IMR-90 (cell line): ENCODE data around the gene RBMS3. TPM values are rescaled to one million over a fixed set of nuclear protein-coding genes. Genes with fewer than 3 reads are reported as not detected.

Experiments used
- ATAC-seq: fragments of 200-7000 bp; cut with Tn5 transposase; 2 replicates; pipeline ENCODE4 v1.9.1; 2020; ENCODE audit warnings: low read depth, mild to moderate bottlenecking, moderate library complexity
- BruUV-seq: library from RNA; stranded (reverse); fragments of 400-500 nt; replicated peaks from 2 replicates; lab custom pipeline; 2021; lab: Mats Ljungman, UMichigan
- CTCF ChIA-PET: fragments of 300-600 bp; formaldehyde crosslinking; extraction: SDS; loops from one replicate; lab custom pipeline; 2021; ENCODE audit warnings: antibody characterized with exemption; lab: Yijun Ruan, JAX
- POLR2A ChIA-PET: fragments of 300-600 bp; sonication (Branson Sonifier 250); formaldehyde crosslinking; loops from one replicate; lab custom pipeline; 2022; ENCODE audit warnings: antibody characterized with exemption; ENCODE audit not compliant: unreplicated experiment; lab: Charles Lee
- DNase-seq: peaks from one replicate; pipeline ENCODE4 v3.0.0; 2013
- H2AFZ ChIP-seq: replicated peaks from 2 replicates; pipeline ENCODE3; 2013; ENCODE audit warnings: low read length, mild to moderate bottlenecking; ENCODE audit not compliant: poor library complexity
- H2AK5ac ChIP-seq: 2 replicates; pipeline ENCODE4 v1.6.1; 2013; ENCODE audit warnings: low read depth, low read length, inconsistent platforms
- H2AK9ac ChIP-seq: replicated peaks from 2 replicates; pipeline ENCODE3; 2013; ENCODE audit warnings: mild to moderate bottlenecking, low read depth, low read length, moderate library complexity; ENCODE audit not compliant: poor library complexity
- H2BK120ac ChIP-seq: 2 replicates; pipeline ENCODE4 v1.6.1; 2013; ENCODE audit warnings: low read depth, low read length, inconsistent platforms
- H2BK15ac ChIP-seq: 3 replicates; pipeline ENCODE4 v1.6.1; 2013; ENCODE audit warnings: low read depth, low read length, inconsistent platforms
- H2BK20ac ChIP-seq: 2 replicates; pipeline ENCODE4 v1.6.1; 2013; ENCODE audit warnings: low read depth, mild to moderate bottlenecking, inconsistent platforms, low read length, moderate library complexity
- H2BK5ac ChIP-seq: 2 replicates; pipeline ENCODE4 v1.6.1; 2013; ENCODE audit warnings: mild to moderate bottlenecking, low read depth, low read length, inconsistent platforms; ENCODE audit not compliant: poor library complexity, severe bottlenecking
- H3K14ac ChIP-seq: replicated peaks from 2 replicates; pipeline ENCODE4 v1.6.1; 2013; ENCODE audit warnings: low read depth, low read length, inconsistent platforms
- H3K18ac ChIP-seq: 2 replicates; pipeline ENCODE4 v1.6.1; 2013; ENCODE audit warnings: low read depth, low read length, control low read depth
- H3K23ac ChIP-seq: 2 replicates; pipeline ENCODE4 v1.6.1; 2013; ENCODE audit warnings: low read depth, low read length, inconsistent platforms
- H3K27ac ChIP-seq: 2 replicates; pipeline ENCODE4 v1.5.1; 2013; ENCODE audit warnings: mild to moderate bottlenecking, control low read depth, low read length; ENCODE audit not compliant: insufficient read depth
- H3K27me3 ChIP-seq: 2 replicates; pipeline ENCODE4 v1.6.1; 2013; ENCODE audit warnings: low read length; ENCODE audit not compliant: control insufficient read depth, insufficient read depth
- H3K36me3 ChIP-seq: 2 replicates; pipeline ENCODE4 v1.6.1; 2013; ENCODE audit warnings: low read length, mixed read lengths; ENCODE audit not compliant: control insufficient read depth, insufficient read depth
- H3K4ac ChIP-seq: 2 replicates; pipeline ENCODE4 v1.6.1; 2013; ENCODE audit warnings: low read depth, low read length, inconsistent platforms
- H3K4me1 ChIP-seq: 2 replicates; pipeline ENCODE4 v1.6.1; 2013; ENCODE audit warnings: low read length, mixed read lengths; ENCODE audit not compliant: control insufficient read depth, insufficient read depth
- H3K4me2 ChIP-seq: 2 replicates; pipeline ENCODE4 v1.6.1; 2013; ENCODE audit warnings: low read depth, mild to moderate bottlenecking, control low read depth, low read length, moderate library complexity
- H3K4me3 ChIP-seq: 2 replicates; pipeline ENCODE4 v1.5.1; 2013; ENCODE audit warnings: low read depth, mild to moderate bottlenecking, control low read depth, low read length, moderate library complexity; ENCODE audit not compliant: insufficient read depth
- H3K56ac ChIP-seq: 2 replicates; pipeline ENCODE4 v1.6.1; 2013; ENCODE audit warnings: low read length, inconsistent platforms; ENCODE audit not compliant: insufficient read depth; ENCODE audit errors: extremely low read depth
- H3K79me1 ChIP-seq, 2 experiments: 2 replicates each; pipeline ENCODE4 v1.6.1; 2013; ENCODE audit warnings: low read length in 2 of 2, inconsistent platforms in 1 of 2, low read depth in 1 of 2
- H3K9ac ChIP-seq: 2 replicates; pipeline ENCODE4 v1.6.1; 2013; ENCODE audit warnings: low read depth, low read length, control low read depth
- H3K9me1 ChIP-seq: 2 replicates; pipeline ENCODE4 v1.6.1; 2013; ENCODE audit warnings: low read length, inconsistent platforms; ENCODE audit not compliant: insufficient read depth
- H3K9me3 ChIP-seq: 2 replicates; pipeline ENCODE4 v1.6.1; 2013; ENCODE audit warnings: low read length; ENCODE audit not compliant: control insufficient read depth, insufficient read depth
- H4K20me1 ChIP-seq: 2 replicates; pipeline ENCODE4 v1.6.1; 2013; ENCODE audit warnings: low read length, inconsistent platforms; ENCODE audit not compliant: insufficient read depth
- H4K5ac ChIP-seq: 2 replicates; pipeline ENCODE4 v1.6.1; 2013; ENCODE audit warnings: mild to moderate bottlenecking, low read depth, low read length, control low read depth
- H4K8ac ChIP-seq, 2 experiments: 2 replicates each; pipeline ENCODE4 v1.6.1; 2013; ENCODE audit warnings: low read depth in 2 of 2, low read length in 2 of 2, control low read depth in 1 of 2, inconsistent platforms in 1 of 2
- H4K91ac ChIP-seq: 2 replicates; pipeline ENCODE4 v1.6.1; 2013; ENCODE audit warnings: low read depth, low read length, inconsistent platforms; ENCODE audit not compliant: insufficient read depth
- BHLHE40 ChIP-seq: fragments of 150-350 bp; IDR thresholded peaks from 2 replicates; pipeline ENCODE4 v1.6.1; 2016; ENCODE audit warnings: mild to moderate bottlenecking, low read depth, low read length
- CEBPB ChIP-seq: IDR thresholded peaks from 2 replicates; pipeline ENCODE4 v1.6.1; 2012; ENCODE audit warnings: low read depth, low read length, improper control_type of control experiment
- CHD1 ChIP-seq: IDR thresholded peaks from 2 replicates; pipeline ENCODE4 v1.6.1; 2012; ENCODE audit warnings: low read depth, low read length, improper control_type of control experiment
- ELK1 ChIP-seq: fragments of 150-350 bp; IDR thresholded peaks from 2 replicates; pipeline ENCODE4 v1.6.1; 2016; ENCODE audit warnings: low read depth, mild to moderate bottlenecking, low read length, moderate library complexity, borderline replicate concordance
- FOS ChIP-seq: fragments of 150-350 bp; IDR thresholded peaks from 2 replicates; pipeline ENCODE4 v1.6.1; 2016; ENCODE audit warnings: low read depth, low read length
- MAFK ChIP-seq: IDR thresholded peaks from 2 replicates; pipeline ENCODE4 v1.6.1; 2012; ENCODE audit warnings: low read depth, low read length, improper control_type of control experiment
- MAZ ChIP-seq: IDR thresholded peaks from 2 replicates; pipeline ENCODE4 v1.6.1; 2012; ENCODE audit warnings: low read depth, mild to moderate bottlenecking, low read length, improper control_type of control experiment, moderate library complexity, borderline replicate concordance
- MXI1 ChIP-seq: IDR thresholded peaks from 2 replicates; pipeline ENCODE4 v1.6.1; 2012; ENCODE audit warnings: low read depth, mild to moderate bottlenecking, low read length, moderate library complexity, borderline replicate concordance
- POLR2A ChIP-seq: IDR thresholded peaks from 2 replicates; pipeline ENCODE4 v1.6.1; 2012; ENCODE audit warnings: mild to moderate bottlenecking, low read depth, low read length
- RCOR1 ChIP-seq: IDR thresholded peaks from 2 replicates; pipeline ENCODE4 v1.6.1; 2012; ENCODE audit warnings: mild to moderate bottlenecking, low read length, improper control_type of control experiment; ENCODE audit not compliant: insufficient replicate concordance
- RFX5 ChIP-seq: IDR thresholded peaks from 2 replicates; pipeline ENCODE4 v1.8.0; 2012; ENCODE audit warnings: low read depth, mild to moderate bottlenecking, low read length, moderate library complexity
- USF2 ChIP-seq: fragments of 150-350 bp; IDR thresholded peaks from 2 replicates; pipeline ENCODE4 v1.6.1; 2017; ENCODE audit warnings: mild to moderate bottlenecking, antibody characterized with exemption, low read length, low read depth
- WGBS, 2 experiments: methylation state at CpG; one replicate each; pipeline versions ENCODE4 v1.1.5 to v1.1.7; 2013; ENCODE audit warnings: missing lambda C conversion rate in 2 of 2; ENCODE audit not compliant: insufficient read length in 1 of 2; ENCODE audit errors: extremely low coverage in 2 of 2; 5-methylcytosine and 5-hydroxymethylcytosine counted together
- dilution Hi-C: fragments of 300-500 bp; cut with HindIII; formaldehyde crosslinking; loops from one replicate; pipeline ENCODE4 v1.14.3; 2018; ENCODE audit warnings: low sequenced_read_pairs; ENCODE audit not compliant: unreplicated experiment
- in situ Hi-C: fragments of 300-500 bp; cut with MboI; formaldehyde crosslinking; loops from 3 replicates; pipeline ENCODE4 v1.14.3; 2019; ENCODE audit warnings: low sequenced_read_pairs, inconsistent platforms, mixed read lengths
- intact Hi-C: fragments of 100-400 bp; cut with micrococcal nuclease; formaldehyde crosslinking; loops from 2 replicates; pipeline ENCODE4 v1.10.0; 2022
- polyA plus RNA-seq, 3 experiments: library from polyadenylated mRNA; depleted of rRNA; stranded (reverse); fragments of >200 nt; gene quantifications; 2 replicates each; pipeline ENCODE4 v1.2.3, GENCODE V29; 2012; ENCODE audit warnings: low replicate concordance in 1 of 3
- total RNA-seq: library from RNA; depleted of rRNA; stranded (reverse); fragments of >200 nt; gene quantifications from 2 replicates; pipeline ENCODE4 v1.2.3, GENCODE V29; 2012
- TF ChIP-seq, protein P1 (sequence below): conservative IDR thresholded peaks from 2 replicates; pipeline ENCODE4 v1.5.1; 2012; ENCODE audit warnings: mild to moderate bottlenecking, low read depth, low read length, improper control_type of control experiment

RBMS3 gene
- total and polyA plus RNA-seq, 2 of the 4 experiments (the other 2 are of a cell fraction) = 15.2 to 127 TPM

DNA sequence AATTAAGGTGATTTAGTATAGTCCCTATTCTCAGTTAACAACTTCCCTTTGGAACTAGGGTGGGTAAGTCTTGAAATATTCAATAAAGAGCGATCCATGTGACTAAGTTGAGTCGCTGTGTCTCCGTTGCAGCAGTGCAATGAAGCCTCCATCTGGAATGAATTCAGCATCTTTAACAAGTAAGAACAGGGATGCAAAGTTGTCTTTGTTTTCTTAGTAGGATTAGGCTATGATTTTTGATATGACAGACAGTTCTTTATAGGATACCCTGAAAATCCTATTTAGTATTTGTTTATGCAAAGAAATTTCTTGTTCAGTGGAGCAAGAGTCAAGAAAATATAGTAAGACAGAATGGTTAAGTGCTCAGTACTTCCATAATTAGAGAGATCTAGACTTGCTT is 52.7 kb downstream of the RBMS3 start:
- Histone ChIP-seq H3K27ac (no peak overlapping the region), H4K5ac (no peak overlapping the region), H3K14ac (no peak overlapping the region), H3K36me3 (no peaks in the 10 kb centered on the region), H3K27me3 (no peaks in the 10 kb centered on the region), H3K4me2 (no peak overlapping the region), H3K4me1 (peaks cover 6% of the 10 kb centered on the region), H4K91ac (no peak overlapping the region), H3K9ac (no peak overlapping the region), H3K18ac (no peak overlapping the region), H3K56ac (no peak overlapping the region), H2AK9ac (no peak overlapping the region), H4K20me1 (peaks cover 14% of the 10 kb centered on the region), H2BK20ac (no peak overlapping the region), H2AK5ac (no peak overlapping the region), H3K4ac (no peak overlapping the region), H2AFZ (no peak overlapping the region), H3K4me3 (no peak overlapping the region), H2BK120ac (no peak overlapping the region), H3K9me3 (no peaks in the 10 kb centered on the region), H3K23ac (no peak overlapping the region), H3K79me1 (peaks cover 15 to 60% of the 10 kb centered on the region in 2 experiments), H2BK5ac (peak overlapping the region; percentile 76), H2BK15ac (no peak overlapping the region), H4K8ac (no peak overlapping the region; a peak in 1 of 4 replicates), H3K9me1 (peaks cover 5% of the 10 kb centered on the region)
- WGBS, 2 experiments = 60% methylated on average over 2 of the region's 3 CpGs; no CpG with 5 or more reads in 1 of the 2 experiments
- POLR2A ChIA-PET = no interaction called here
- intact Hi-C loops = no loop called here
- dilution Hi-C loops = no loop called here
- in situ Hi-C loops = no loop called here
- TF ChIP-seq FOS (no peak), CEBPB (no peak), RFX5 (no peak), RCOR1 (no peak), BHLHE40 (no peak), MAZ (no peak), ELK1 (no peak), MXI1 (no peak), USF2 (no peak), MAFK (no peak), POLR2A (no peak), CHD1 (no peak)
- TF ChIP-seq, protein P1, sequence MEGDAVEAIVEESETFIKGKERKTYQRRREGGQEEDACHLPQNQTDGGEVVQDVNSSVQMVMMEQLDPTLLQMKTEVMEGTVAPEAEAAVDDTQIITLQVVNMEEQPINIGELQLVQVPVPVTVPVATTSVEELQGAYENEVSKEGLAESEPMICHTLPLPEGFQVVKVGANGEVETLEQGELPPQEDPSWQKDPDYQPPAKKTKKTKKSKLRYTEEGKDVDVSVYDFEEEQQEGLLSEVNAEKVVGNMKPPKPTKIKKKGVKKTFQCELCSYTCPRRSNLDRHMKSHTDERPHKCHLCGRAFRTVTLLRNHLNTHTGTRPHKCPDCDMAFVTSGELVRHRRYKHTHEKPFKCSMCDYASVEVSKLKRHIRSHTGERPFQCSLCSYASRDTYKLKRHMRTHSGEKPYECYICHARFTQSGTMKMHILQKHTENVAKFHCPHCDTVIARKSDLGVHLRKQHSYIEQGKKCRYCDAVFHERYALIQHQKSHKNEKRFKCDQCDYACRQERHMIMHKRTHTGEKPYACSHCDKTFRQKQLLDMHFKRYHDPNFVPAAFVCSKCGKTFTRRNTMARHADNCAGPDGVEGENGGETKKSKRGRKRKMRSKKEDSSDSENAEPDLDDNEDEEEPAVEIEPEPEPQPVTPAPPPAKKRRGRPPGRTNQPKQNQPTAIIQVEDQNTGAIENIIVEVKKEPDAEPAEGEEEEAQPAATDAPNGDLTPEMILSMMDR = no peak
- ATAC-seq (no peak), DNase-seq (peak; percentile 37)
- no TSS peak for BruUV-seq
- CTCF ChIA-PET = interaction anchor here (1.1 kb wide), 1 partner anchor 13 kb away, joined by 4 read pairs; no protein-coding TSS in a partner anchor
